HUES48 (cell line): Measurements from ENCODE around the gene NOS3.
"Not testable (repeated sequence)": the region's sequence is repeated elsewhere in the genome, so short reads cannot be mapped to it uniquely, and the experiment has no call there.

Experiments
- H3K27ac ChIP-seq: one replicate; pipeline ENCODE4 v1.7.0; 2013; ENCODE audit warnings: low read depth, low read length, inconsistent platforms
- H3K27me3 ChIP-seq: 2 replicates; pipeline ENCODE4 v1.6.1; 2013; ENCODE audit warnings: mild to moderate bottlenecking, low read length; ENCODE audit not compliant: control insufficient read depth, insufficient read depth
- H3K36me3 ChIP-seq: 2 replicates; pipeline ENCODE4 v1.6.1; 2013; ENCODE audit warnings: low read length; ENCODE audit not compliant: control insufficient read depth, insufficient read depth
- H3K4me1 ChIP-seq: 2 replicates; pipeline ENCODE4 v1.6.1; 2013; ENCODE audit warnings: mild to moderate bottlenecking, low read length; ENCODE audit not compliant: control insufficient read depth, insufficient read depth
- H3K4me3 ChIP-seq: 2 replicates; pipeline ENCODE4 v1.5.1; 2013; ENCODE audit warnings: mild to moderate bottlenecking, low read depth, low read length
- H3K9ac ChIP-seq: 2 replicates; pipeline ENCODE4 v1.6.1; 2013; ENCODE audit warnings: mild to moderate bottlenecking, low read depth, low read length, moderate library complexity
- H3K9me3 ChIP-seq: 2 replicates; pipeline ENCODE4 v1.6.1; 2013; ENCODE audit warnings: low read length; ENCODE audit not compliant: control insufficient read depth, insufficient read depth

Gene NOS3

DNA sequence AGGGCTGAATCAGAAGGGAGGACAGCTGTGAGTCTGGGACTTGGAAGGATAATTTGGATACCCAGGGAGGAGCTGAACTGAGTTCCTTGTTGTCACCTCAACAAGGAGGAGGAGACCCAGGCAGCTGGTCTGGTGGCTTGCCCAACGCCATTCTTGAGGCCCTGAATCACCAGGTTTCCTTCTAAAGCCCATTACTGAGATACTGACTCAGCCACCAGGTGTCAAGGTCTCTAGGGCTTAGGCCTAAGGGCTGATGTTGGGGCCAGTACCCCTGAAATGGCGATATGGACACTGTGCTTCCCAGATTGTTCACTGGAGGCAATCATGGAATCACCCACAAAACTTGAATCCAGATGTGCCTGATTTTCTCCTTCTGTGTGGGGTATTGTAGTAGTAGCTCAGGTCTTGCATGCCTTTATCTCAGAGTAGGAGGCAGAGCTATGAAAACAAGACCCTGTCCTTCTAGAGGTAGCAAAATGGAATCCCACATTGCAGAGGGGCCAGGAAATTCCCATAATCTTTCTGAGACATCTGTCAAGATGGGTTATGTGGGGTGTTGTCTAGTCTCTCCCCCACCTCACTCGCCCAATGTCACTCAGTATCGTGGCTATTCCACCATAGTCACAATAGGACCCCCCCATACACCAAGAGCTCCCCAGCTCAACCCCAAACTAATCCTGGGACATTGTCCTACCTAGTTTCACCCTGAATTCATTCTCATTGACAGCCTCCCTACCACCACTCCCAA is 35.3 kb downstream of the NOS3 start:
- Histone ChIP-seq H3K27ac (peak overlapping the region; percentile 14), H3K4me3 (no peak overlapping the region), H3K9me3 (no peaks in the 10 kb centered on the region), H3K27me3 (peaks cover 3% of the 10 kb centered on the region; the same call in 1 of the 2 replicates), H3K4me1 (peaks cover 6% of the 10 kb centered on the region), H3K9ac (no peak overlapping the region), H3K36me3 (no peaks in the 10 kb centered on the region)

GRCh38 chr7:151026771-151027727 is 36.2 kb downstream of the NOS3 start:
- H3K4me1 ChIP-seq, H3K9ac ChIP-seq, H3K9me3 ChIP-seq, H3K27me3 ChIP-seq, H3K36me3 ChIP-seq: not testable (repeated sequence)
- Histone ChIP-seq H3K27ac (peak overlapping the region; percentile 71), H3K4me3 (peak overlapping the region; percentile 63)

DNA sequence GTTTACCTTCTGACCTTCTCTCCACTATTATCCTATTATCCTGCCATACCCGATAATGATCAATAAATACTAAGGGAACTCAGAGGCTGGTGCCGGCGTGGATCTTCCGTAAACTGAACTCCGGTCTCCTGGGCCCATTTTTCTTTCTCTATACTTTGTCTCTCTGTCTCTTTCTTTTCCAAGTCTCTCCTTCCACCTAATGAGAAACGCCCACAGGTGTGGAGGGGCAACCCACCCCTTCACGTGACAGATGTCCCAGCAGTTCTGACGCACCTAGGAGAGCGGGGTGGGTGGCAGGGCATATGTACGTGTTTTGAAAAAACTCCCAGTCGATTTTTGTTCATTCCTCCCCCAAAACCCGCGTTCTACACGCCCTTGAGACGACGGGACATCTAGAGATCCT is 36.9 kb downstream of the NOS3 start:
- not testable (repeated sequence) for H3K4me1 ChIP-seq, H3K9me3 ChIP-seq, H3K9ac ChIP-seq, H3K36me3 ChIP-seq, H3K27me3 ChIP-seq
- Histone ChIP-seq H3K4me3 (peak overlapping the region; percentile 63), H3K27ac (peak overlapping the region; percentile 71)

- Histone ChIP-seq H3K36me3 (no peaks in the 10 kb centered on the region), H3K27ac (peak within 1 kb of the TSS; percentile 82), H3K9me3 (no peaks in the 10 kb centered on the region), H3K4me1 (peaks cover 6% of the 10 kb centered on the region), H3K4me3 (peak within 1 kb of the TSS; percentile 92), H3K27me3 (no peaks in the 10 kb centered on the region), H3K9ac (no peak within 1 kb of the TSS; the same call in 1 of the 2 replicates)
Measured at GRCh38 chr7:151028131-151028947, 37.5 kb downstream of the NOS3 start, which contains the start of gene ABCB8. Gene ABCB8 (plus strand): TSS chr7:151028450. CDS start chr7:151028516, 66 bp downstream.

DNA sequence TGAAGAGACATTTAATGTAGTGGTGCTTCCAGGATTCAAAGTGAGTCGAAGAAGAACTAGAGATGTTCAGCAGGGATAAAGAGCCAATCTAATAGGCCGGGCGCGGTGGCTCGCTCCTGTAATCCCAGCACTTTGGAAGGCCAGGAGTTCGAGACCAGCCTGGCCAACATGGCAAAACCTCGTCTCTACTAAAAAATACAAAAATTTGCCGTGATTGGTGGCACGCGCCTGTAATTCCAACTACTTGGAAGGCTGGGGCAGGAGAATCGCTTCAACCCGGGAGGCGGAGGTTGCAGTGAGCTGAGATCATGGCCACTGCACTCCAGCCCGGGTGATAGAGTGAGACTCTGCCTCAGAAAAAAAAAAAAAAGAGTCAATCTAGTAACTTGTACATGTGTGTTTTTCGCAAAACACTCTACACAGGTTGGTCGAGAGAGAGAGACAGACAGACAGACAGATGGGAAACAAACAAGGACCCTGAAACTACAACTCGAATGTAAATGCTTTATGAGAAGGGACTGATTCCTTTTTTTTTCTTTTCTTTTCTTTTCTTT is 38.2 kb downstream of the NOS3 start:
- Histone ChIP-seq H3K9me3 (no peaks in the 10 kb centered on the region), H3K36me3 (no peaks in the 10 kb centered on the region), H3K9ac (no peak overlapping the region), H3K4me1 (peaks cover 6% of the 10 kb centered on the region), H3K27ac (peak overlapping the region; percentile 82), H3K27me3 (no peaks in the 10 kb centered on the region), H3K4me3 (peak overlapping the region; percentile 92)

DNA sequence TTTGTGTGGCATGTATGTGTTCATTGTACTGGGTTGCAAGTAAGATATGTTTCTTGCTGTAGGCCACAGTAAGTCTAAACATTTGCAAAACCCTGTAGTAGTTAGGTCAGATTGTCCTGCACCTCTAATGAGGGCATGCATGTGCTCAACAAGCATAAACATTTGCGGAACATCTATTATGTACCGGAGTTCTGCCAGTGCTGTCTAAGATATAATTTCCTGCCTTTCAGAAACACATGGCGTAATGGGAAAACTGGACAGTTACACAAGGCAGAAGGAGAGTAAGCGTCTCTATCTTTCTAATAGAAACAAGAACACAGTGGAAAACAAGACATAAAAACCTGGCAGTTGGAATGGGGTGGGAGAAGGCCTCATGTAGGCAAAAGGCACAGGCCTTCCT is 40.2 kb downstream of the NOS3 start:
- Histone ChIP-seq H3K4me1 (peaks cover 6% of the 10 kb centered on the region), H3K27ac (no peak overlapping the region), H3K4me3 (no peak overlapping the region), H3K27me3 (no peaks in the 10 kb centered on the region), H3K9me3 (no peaks in the 10 kb centered on the region), H3K36me3 (peaks cover 10% of the 10 kb centered on the region), H3K9ac (no peak overlapping the region)

DNA sequence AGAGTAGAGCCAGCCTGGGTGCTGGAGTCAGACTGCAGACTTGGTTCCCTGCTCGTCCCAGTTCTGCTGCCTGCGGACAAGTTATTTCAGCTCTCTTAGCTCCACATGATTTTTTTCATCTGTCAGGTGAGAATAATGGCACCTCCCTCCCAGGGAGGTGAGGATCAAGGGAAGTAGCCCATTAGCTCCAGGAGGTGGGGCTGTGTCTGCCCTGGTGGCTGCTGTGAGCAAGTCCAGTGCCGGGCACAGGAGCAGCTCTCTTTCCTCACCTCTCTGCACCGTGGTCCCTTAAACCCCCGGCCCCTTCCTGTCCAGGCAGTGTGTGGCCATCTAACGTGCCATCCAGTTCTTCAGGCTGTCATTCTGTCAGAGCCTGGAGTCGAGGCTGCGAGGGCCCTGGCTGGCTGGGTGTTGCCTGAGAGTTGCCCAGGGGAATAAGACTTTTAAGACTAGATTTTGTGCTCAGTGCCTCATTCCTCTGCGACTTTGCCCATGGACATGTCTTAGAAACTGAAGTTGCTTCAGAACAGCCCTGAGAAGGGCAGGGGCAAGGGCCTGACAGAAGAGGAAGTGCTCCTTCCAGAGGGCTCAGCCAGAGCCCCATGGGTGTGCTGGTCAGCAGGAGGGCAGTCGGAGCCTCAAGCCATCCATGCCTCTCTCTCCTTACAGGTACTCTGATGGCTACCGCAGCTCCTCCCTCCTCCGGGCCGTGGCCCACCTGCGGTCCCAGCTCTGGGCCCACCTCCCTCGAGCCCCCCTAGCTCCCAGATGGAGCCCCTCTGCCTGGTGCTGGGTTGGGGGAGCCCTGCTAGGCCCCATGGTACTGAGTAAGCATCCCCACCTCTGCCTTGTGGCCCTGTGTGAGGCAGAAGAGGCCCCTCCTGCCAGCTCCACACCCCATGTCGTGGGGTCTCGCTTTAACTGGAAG is 42.4 kb downstream of the NOS3 start:
- no peaks in the 10 kb centered on the region for H3K4me1 ChIP-seq
- no peak overlapping the region for H3K4me3 ChIP-seq
- no peak overlapping the region for H3K27ac ChIP-seq
- no peak overlapping the region for H3K9ac ChIP-seq
- H3K36me3 ChIP-seq, result peaks cover 19% of the 10 kb centered on the region
- no peaks in the 10 kb centered on the region for H3K9me3 ChIP-seq
- H3K27me3 ChIP-seq, result no peaks in the 10 kb centered on the region

DNA sequence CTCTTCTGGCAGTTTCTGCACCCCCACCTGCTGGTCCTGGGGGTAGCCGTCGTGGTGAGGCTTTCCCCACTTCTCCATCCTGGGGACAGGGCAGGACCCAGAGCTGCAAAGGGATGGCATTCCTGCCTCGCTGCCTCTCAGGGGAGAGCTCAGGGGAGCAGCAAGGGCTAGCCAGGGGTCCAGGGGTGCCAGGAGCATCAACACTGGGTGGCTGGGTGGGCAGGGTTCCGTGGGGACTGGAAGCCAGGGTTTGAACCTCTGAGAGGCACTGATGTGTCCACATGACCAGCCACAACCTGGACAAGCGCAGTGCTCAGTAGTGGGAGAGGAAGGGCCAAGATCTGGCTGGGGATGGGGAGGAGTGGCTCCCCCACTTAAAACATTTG is 43.0 kb downstream of the NOS3 start:
- peaks cover 19% of the 10 kb centered on the region for H3K36me3 ChIP-seq
- no peak overlapping the region for H3K27ac ChIP-seq
- no peaks in the 10 kb centered on the region for H3K9me3 ChIP-seq
- no peak overlapping the region for H3K4me3 ChIP-seq
- H3K9ac ChIP-seq, result no peak overlapping the region
- no peaks in the 10 kb centered on the region for H3K27me3 ChIP-seq
- H3K4me1 ChIP-seq, result no peaks in the 10 kb centered on the region

DNA sequence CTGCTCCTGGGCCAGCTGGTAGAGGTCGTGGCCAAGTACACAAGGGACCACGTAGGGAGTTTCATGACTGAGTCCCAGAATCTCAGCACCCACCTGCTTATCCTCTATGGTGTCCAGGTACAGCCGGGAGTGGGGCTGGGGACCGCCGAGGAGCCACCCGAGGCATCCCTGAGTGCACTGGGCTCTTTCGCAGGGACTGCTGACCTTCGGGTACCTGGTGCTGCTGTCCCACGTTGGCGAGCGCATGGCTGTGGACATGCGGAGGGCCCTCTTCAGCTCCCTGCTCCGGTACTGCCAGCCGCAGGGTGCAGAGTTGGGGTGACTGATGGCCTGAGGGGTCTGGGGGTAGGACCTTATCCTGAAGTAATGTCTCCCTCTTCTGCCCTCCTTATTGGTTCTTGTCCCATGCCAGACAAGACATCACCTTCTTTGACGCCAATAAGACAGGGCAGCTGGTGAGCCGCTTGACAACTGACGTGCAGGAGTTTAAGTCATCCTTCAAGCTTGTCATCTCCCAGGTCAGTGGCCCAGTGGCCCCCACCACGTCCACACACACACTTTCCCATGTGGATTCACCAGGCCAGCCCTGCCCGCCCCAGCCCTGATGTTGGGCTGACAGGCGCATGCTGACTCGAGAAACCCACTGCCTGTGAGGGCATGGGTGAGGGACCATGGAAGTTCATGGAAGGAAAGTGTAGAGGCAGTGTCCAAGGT is 43.7 kb downstream of the NOS3 start:
- no peaks in the 10 kb centered on the region for H3K4me1 ChIP-seq
- H3K27me3 ChIP-seq, result no peaks in the 10 kb centered on the region
- no peaks in the 10 kb centered on the region for H3K9me3 ChIP-seq
- no peak overlapping the region for H3K27ac ChIP-seq
- H3K36me3 ChIP-seq, result peaks cover 19% of the 10 kb centered on the region
- no peak overlapping the region for H3K4me3 ChIP-seq
- H3K9ac ChIP-seq, result no peak overlapping the region
